IMR-90 (cell line): ENCODE measurements around the gene MTOR.

Experiments used
- BHLHE40 ChIP-seq: fragments of 150-350 bp; IDR thresholded peaks from 2 replicates; pipeline ENCODE4 v1.6.1; 2016; ENCODE audit warnings: mild to moderate bottlenecking, low read depth, low read length
- CEBPB ChIP-seq: IDR thresholded peaks from 2 replicates; pipeline ENCODE4 v1.6.1; 2012; ENCODE audit warnings: low read depth, low read length, improper control_type of control experiment
- CHD1 ChIP-seq: IDR thresholded peaks from 2 replicates; pipeline ENCODE4 v1.6.1; 2012; ENCODE audit warnings: low read depth, low read length, improper control_type of control experiment
- MAFK ChIP-seq: IDR thresholded peaks from 2 replicates; pipeline ENCODE4 v1.6.1; 2012; ENCODE audit warnings: low read depth, low read length, improper control_type of control experiment
- MXI1 ChIP-seq: IDR thresholded peaks from 2 replicates; pipeline ENCODE4 v1.6.1; 2012; ENCODE audit warnings: low read depth, mild to moderate bottlenecking, low read length, moderate library complexity, borderline replicate concordance
- POLR2A ChIP-seq: IDR thresholded peaks from 2 replicates; pipeline ENCODE4 v1.6.1; 2012; ENCODE audit warnings: mild to moderate bottlenecking, low read depth, low read length
- RAD21 ChIP-seq: IDR thresholded peaks from 2 replicates; pipeline ENCODE4 v1.6.1; 2012; ENCODE audit warnings: low read length, improper control_type of control experiment
- RFX5 ChIP-seq: IDR thresholded peaks from 2 replicates; pipeline ENCODE4 v1.8.0; 2012; ENCODE audit warnings: low read depth, mild to moderate bottlenecking, low read length, moderate library complexity
- USF2 ChIP-seq: fragments of 150-350 bp; IDR thresholded peaks from 2 replicates; pipeline ENCODE4 v1.6.1; 2017; ENCODE audit warnings: mild to moderate bottlenecking, antibody characterized with exemption, low read length, low read depth
- TF ChIP-seq, protein P1 (sequence below): conservative IDR thresholded peaks from 2 replicates; pipeline ENCODE4 v1.5.1; 2012; ENCODE audit warnings: mild to moderate bottlenecking, low read depth, low read length, improper control_type of control experiment

- TF ChIP-seq MAFK, result no peak
- TF ChIP-seq POLR2A, result no peak
- TF ChIP-seq, protein P1, sequence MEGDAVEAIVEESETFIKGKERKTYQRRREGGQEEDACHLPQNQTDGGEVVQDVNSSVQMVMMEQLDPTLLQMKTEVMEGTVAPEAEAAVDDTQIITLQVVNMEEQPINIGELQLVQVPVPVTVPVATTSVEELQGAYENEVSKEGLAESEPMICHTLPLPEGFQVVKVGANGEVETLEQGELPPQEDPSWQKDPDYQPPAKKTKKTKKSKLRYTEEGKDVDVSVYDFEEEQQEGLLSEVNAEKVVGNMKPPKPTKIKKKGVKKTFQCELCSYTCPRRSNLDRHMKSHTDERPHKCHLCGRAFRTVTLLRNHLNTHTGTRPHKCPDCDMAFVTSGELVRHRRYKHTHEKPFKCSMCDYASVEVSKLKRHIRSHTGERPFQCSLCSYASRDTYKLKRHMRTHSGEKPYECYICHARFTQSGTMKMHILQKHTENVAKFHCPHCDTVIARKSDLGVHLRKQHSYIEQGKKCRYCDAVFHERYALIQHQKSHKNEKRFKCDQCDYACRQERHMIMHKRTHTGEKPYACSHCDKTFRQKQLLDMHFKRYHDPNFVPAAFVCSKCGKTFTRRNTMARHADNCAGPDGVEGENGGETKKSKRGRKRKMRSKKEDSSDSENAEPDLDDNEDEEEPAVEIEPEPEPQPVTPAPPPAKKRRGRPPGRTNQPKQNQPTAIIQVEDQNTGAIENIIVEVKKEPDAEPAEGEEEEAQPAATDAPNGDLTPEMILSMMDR, result no peak
- no peak for TF ChIP-seq USF2
- TF ChIP-seq RFX5, result no peak
- TF ChIP-seq MXI1, result no peak
- TF ChIP-seq RAD21, result no peak
- TF ChIP-seq CEBPB, result no peak
- TF ChIP-seq CHD1, result no peak
- TF ChIP-seq BHLHE40, result no peak
These were observed 4.1 kb upstream of the MTOR start for GRCh38 chr1:11266268-11267074.
